HFF-Myc (cell line): ENCODE results near the gene S100A16.

Source experiments
- DNase-seq: peaks from one replicate; pipeline ENCODE4 v3.0.0-alpha.2; 2011; ENCODE audit warnings: low read depth; ENCODE audit errors: extremely low read depth
- H3K4me3 ChIP-seq: replicated peaks from 2 replicates; pipeline ENCODE4 v1.5.1; 2011; ENCODE audit warnings: low read depth, mild to moderate bottlenecking, control low read depth, low read length
- TF ChIP-seq, protein P1 (sequence below): IDR thresholded peaks from 2 replicates; pipeline ENCODE4 v1.5.1; 2012; ENCODE audit warnings: mild to moderate bottlenecking, low read depth, low read length, control low read depth; ENCODE audit errors: missing control alignments

S100A16 gene

GRCh38 chr1:153557877-153558276, 55.1 kb downstream of the S100A16 start:
- TF ChIP-seq, protein P1, sequence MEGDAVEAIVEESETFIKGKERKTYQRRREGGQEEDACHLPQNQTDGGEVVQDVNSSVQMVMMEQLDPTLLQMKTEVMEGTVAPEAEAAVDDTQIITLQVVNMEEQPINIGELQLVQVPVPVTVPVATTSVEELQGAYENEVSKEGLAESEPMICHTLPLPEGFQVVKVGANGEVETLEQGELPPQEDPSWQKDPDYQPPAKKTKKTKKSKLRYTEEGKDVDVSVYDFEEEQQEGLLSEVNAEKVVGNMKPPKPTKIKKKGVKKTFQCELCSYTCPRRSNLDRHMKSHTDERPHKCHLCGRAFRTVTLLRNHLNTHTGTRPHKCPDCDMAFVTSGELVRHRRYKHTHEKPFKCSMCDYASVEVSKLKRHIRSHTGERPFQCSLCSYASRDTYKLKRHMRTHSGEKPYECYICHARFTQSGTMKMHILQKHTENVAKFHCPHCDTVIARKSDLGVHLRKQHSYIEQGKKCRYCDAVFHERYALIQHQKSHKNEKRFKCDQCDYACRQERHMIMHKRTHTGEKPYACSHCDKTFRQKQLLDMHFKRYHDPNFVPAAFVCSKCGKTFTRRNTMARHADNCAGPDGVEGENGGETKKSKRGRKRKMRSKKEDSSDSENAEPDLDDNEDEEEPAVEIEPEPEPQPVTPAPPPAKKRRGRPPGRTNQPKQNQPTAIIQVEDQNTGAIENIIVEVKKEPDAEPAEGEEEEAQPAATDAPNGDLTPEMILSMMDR: no peak
- DNase-seq: no peak
- no peak overlapping the region for H3K4me3 ChIP-seq
